Measurements from ENCODE around the gene FOXS1. TPM values are rescaled to one million over a fixed set of nuclear protein-coding genes. Genes with fewer than 3 reads are reported as not detected.

FOXS1 gene
- total RNA-seq, 1 experiment from 2014 or later, result not detected

DNA sequence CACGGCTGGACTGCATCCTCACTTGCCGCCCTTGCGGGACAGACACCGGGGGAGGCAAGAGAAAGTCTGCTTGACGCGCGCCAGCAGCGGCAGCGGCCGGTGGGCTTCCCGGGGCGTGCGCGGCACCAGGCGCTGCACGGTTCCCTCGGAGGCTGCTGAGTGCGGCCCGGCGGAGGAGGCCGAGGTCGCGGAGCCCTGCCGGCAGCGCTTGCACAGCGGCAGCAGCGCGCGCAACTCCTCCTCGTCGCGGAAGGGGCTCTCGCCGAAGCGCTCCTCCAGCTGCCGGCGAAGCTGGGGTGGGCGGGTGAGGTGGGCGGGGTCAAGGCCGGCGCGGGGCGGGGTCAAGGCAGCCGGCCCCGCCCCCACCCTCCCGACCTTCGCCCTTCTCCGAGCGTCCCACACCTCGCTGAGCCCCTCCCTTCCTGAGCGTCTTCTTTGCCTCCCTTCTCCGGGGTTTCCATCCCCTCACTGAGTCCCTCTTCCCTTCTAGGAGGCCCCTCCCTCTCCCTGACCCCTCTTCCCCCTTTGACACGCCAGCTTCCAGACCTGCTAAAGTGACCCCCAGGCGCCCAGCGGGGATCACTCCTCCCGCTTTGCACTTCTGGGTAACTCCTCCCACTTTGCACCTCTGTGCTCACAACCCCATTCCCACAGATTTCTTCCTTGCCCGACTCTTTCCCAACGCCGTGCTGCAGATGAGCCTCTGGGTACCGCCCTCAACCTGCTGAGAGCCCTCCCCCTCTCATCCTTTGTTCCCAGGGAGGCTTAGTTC, 16.2 kb upstream of the FOXS1 start:
- DNase-seq (ENCODE audit: low spot score), result peak; percentile 53

DNA sequence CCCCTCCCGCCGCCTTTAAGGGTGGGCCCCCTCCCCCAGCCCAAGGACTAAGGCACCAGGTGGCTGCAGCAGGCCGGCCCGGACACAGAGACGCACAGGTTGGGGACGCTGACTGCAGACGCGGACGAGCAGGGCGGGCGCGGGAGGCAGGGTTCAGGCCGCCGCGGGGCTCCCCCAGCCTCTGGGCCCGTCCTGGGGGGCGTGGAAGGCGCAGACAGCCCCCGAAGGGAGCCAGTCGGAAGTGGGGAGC, 15.7 kb upstream of the FOXS1 start:
- no peak for DNase-seq (ENCODE audit: low spot score)

DNA sequence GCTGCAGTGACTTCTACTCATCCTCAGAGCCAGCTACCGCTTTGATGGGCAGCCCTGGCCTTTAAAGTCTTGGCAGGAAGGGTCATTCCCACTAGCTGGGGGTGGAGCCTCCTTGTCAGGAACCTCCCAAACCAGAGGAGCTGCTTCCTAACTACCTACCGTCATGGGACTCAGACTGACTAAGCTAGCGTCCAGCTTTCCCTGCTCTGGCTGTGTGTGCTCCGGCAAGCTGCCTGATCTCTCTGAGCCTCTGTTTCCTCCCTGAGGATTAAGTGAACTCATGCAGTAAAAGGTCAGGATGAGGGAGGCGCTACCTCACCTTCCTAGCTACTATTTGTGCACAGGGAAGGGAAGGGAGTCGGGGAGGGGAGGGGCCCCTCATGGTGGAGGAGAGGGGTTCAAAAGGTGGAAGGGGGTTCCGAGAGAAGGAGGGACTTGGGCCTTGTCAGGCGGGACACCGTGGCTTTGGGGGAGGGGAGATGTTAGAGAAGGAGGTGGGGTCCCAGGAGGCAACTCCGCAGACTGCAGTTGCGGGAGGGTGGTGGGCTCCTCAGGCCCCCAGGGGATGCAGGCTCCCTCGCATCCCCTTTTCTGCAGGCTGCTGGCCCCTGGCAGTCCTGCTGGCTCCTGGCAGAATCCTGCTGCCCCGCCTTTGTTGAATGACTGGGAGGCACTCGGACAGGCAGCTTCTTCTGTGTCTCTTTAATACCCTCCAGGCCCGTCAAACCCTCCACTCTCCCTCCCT, 15.2 kb upstream of the FOXS1 start:
- DNase-seq (ENCODE audit: low spot score), result peak; percentile 51

DNA sequence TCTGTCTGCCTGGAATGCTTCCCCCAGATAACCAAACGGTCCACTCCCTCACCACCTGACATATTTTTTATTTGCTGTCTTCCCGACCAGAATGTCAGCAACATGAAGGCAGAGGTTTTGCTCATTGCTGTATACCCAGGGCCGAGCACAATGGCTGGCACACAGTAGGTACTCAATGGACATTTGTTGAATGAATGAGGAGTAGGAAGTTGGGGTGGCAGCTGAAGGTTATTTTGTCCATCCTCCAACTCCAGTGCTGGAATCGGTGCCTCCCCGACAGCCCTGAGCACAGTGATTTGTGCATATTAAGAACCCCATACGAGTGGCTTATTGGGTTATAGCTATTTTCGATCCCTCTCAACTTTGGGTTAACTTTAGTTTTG, 14.6 kb upstream of the FOXS1 start:
- no peak for DNase-seq (ENCODE audit: low spot score)

DNA sequence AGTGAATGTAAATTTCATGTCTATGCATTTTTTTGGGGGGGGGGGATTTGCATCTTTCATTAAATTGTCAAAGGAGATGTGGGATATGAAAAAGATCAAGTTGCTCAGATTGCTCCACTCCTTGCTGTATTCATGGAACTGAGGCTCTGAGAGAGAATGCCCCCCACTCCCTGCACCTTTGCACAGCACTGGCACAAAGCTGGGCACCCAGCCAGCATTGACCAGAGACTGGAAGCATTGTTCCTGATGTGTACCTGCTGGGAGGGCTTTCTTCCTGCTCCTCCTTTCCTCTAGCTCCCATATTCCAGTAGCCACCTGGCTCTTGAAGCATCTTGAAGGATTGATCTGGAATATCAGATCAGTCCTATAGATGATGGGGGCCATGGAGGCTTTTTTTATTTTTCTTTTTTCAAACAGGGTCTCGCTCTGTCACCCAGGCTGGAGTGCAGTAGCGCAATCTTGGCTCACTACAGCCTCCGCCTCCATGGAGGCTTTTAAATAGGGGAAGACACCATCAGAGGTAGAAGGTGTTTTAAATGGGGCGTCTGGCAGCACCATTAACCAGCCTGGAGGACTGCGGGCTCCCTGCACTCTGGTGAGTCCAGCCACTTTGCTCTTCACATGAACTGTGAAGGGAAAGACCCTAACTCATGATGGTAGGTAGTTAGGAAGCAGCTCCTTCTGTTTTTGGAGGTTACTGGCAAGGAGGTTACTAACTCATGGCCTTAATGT, 14.0 kb upstream of the FOXS1 start:
- no peak for DNase-seq (ENCODE audit: low spot score)

DNA sequence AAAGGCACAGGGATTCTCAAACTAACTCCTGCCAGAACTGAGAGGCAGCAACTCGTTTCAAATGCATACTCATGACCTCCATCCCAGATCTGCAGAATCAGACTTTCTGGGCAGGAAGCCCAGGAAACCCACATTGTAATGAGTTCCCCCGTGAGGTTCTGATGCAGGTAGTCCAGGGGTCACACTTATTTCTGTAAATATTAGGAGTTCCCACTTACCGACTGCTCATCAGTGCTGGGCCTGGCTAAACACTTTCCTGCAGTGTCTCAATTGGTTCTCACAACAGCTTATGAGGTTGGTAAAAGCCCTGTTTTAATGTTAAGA, 13.3 kb upstream of the FOXS1 start:
- no peak for DNase-seq (ENCODE audit: low spot score)

DNA sequence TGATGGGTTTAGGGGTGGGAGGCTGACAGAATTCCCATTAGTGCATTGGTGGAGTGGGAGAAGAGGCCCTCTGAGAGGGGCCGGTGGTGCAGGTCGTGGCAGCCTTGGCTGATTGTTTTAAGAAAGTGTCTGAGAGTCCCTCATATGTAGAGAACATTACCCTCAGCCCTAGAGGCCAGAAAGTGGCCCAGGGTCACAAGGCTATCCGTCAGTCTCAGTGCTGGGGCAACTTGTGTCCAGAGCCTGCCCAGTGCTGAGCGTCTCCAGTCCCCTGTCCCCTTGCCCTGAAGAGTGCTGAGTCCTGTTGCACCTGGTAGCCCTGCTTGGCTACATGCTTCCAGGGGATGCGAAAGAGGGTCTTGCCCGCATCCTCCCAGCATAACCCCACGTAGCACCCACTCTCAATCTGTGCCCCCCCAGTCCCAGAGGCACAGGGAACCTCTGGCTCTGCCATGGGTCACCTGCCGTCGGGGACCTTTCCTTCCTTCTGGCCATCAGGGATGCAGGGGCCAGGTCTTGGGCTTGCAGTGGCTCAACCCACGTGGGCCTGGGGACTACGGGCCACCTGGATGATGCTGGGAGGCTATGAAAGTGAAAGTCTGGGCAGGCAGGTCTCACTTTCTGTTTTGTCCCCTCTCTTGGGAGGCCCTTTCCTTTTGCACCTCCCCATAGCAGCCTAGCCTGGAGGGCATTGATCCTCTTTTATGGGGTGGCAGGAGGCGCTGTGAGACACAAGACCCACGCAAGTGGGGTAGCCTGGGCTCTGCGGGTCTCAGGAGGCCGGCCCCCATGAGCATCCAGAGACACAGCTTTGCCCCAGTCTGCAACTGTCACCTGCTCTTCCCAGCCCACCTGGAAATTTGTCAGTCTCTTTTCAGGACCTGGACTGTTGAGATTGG, 12.7 kb upstream of the FOXS1 start:
- no peak for DNase-seq (ENCODE audit: low spot score)

DNA sequence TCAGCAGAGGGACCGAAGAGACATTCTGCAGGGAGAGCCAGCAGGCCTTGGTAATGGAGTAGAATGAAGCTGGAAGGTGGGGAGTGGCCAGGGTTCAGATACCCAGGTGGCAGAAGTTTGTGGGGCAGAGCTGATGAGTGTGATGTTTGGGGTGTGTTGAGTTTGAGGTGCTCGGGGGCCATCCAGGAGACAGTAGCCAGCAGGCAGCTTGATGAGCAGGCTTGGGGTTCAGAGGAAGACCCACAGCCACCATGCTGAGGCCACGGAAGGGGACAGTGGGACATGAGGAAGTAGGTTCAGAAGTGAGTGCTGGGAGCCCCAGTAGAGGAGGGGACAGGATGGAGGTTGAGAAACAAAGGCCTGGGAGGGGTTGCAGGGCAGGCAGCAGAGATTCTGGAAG, 11.1 kb upstream of the FOXS1 start:
- DNase-seq (ENCODE audit: low spot score), result no peak

DNA sequence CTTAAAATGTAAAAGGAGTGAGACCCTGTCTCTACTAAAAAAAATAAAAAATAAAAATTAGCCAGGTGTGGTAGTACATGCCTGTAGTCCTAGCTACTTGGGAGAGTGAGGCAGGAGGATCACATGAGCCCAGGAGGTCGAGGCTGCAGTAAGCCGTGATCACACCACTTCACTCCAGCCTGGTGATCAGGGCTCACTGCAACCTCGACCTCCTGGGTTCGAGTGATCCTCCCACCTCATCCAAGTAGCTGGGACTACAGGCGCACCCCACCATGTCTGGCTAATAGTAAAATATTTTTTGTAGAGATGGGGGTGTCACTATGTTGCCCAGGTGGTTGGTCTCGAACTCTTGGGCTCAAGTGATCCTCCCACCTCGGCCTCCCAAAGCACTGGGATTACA, 8.1 kb upstream of the FOXS1 start:
- DNase-seq (ENCODE audit: low spot score), result no peak

DNA sequence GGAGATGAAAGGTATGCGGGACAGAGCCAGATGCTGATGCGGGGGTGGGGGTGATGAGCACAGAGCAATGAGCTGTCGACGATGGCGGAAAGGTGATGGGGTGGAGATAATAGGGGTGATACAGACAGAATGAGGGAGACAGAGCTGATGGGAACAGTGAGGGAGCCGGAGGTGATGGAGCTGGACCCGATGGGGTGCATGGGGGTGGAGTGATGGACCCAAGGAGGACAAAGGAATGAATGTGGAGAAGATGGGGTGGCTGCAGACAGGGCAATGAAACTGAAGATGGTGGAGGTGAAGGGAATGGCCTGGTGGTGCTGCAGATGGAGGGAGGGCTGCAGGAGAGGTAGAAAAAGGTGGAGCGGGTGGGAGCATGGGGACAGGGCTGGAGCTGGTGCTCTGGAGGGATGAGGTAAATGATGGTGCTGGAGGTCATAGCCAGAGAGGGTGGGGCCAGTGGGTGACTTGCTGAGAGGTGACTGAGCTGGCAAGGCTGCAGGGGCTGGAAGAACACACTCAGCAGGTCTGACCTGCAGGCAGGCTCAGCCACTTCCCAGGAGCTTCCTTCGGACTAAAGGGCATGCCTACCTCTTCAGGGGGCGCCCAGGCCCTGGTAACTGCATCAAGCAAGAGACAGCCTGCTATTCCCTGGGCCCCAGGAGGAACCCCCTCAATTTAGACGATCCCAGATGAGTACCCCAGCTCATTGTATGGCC, 6.0 kb upstream of the FOXS1 start:
- no peak for DNase-seq (ENCODE audit: low spot score)

DNA sequence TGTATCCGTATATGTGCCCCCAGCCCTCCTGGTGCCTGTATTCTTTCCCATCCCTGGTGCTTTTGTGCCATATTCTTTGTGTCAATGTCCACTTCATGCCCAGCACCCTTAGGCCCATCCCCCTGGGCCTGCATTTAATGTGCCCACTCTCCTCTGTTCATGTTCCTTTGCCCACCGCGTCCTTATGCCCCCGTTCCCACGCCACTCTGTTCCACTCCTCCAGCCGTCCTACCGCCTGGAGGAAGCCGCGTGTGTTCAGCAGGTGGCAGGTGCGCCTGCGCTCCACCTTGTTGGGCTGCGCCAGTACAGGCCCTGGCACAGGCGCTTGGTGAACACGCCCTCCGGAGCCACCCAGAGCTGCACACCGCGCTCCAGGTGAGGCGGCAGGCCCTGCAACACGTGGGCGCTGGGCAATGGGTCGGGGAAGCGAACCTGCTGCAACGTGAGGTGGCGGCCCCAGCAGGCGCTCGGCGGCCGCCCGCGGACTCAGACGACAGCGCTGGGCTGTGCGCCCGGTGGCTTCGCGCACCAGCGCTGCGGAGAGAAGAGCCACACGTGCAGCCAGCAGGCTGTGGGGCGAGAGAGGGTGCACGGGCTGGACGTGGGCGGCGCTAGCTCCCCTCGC, 4.0 kb upstream of the FOXS1 start:
- DNase-seq (ENCODE audit: low spot score), result peak; percentile 72

DNA sequence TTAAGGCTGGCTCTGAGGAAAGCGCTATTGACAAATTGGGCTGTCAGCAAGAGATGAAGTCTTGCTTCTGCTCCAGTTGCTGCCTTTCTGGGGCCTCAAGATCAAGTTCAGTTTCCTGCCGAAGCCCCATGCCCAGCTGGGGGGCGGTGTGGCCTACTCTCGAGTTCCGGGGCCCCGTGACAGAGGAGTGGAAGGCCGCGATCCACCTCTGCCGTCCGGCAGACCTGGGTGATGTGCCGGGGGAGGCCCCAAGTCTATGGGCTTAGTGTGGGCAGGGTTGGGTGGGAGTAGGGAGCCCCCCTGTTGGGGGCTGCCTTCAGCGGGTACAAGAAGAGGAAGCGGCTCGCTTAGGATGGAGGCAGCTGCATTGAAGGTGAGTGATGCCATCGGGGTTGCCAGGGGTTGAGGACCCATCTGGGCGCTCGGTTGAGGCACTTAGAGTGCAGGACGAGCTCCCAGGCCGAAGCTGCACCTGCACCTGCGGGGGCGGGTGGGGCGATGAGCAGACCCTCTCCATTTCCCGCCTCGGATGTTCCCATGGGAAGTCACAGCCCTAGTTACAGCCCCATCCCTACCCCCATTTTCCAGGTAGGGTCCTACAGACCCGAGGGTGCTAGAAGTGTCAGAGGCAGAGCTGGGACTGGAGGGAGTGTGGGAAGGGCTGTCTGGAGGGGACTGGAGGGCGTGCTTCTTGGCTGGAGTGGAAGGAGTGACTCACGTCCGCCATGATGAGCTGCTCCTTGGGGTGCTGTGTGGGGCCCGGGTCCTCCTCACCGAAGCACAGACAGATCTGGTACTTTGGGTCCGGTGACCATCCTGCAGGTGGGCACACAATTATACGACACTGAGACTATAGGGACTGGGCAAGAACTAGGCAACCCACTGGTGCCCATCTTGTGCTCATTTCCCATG, 2.9 kb upstream of the FOXS1 start:
- no peak for DNase-seq (ENCODE audit: low spot score)

DNA sequence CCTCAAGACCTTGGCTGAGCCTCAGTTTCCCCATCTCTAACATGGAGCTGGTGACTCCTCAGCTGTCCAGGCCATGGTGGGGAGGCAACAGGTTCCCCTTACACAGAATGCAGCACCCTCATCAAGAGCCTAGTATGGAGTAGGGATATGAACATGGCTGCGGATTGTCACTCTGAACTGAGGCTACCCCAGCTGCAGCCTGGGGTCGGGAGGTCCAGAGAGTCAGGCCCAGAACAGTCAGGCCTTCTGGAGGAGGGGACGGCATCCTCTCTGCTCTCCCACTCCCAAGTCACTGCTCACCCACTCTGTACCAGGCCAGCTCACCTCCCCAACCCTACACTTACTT, 1.4 kb upstream of the FOXS1 start:
- DNase-seq (ENCODE audit: low spot score), result no peak

DNA sequence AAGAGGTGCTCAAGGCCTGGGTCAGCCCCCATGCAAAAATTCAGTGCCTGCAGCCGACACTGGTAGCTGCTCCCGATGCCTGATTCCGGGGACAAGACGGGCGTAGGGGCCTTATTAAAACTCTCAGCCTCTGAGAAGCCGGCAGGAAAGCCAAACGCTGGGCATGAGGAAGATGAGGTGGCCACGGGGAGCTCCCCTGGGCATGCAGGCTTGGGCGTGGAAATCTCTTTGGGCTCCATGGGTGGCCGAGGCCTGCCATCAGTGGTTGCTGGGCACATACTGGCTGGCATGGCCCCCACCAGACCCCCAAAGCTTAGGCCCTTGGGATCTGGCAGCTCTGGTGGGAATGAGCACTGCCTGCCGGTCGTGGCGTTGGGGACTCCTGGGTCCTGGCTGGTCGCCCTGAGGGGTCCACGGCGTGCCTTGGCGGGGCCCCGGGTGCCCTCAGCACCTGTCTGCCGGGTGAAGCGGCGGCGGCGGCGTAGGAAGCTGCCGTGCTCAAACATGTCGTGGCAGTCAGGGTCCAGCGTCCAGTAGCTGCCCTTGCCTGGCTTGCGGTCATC, 586 bp downstream of the FOXS1 start:
- no peak for DNase-seq (ENCODE audit: low spot score)

DNA sequence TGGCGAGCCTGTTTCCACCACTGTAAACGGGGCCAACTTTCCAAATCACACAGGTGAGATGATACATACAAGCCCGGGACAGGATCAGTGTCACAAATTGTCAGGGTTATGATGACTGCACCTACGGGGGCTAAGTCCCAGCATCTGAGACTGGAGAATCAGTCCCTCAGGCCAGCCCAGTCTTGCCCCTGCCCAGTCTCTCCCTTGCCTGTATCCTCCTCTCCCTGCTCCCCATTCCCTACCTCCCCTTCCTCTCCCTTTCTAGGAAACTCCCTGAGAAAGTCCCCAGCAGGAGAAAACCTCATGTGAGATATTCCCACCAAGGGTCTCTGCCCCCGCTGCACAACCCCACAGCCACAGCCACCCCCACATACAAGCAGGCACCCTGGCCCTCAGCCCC, 1.5 kb downstream of the FOXS1 start:
- DNase-seq (ENCODE audit: low spot score), result no peak

DNA sequence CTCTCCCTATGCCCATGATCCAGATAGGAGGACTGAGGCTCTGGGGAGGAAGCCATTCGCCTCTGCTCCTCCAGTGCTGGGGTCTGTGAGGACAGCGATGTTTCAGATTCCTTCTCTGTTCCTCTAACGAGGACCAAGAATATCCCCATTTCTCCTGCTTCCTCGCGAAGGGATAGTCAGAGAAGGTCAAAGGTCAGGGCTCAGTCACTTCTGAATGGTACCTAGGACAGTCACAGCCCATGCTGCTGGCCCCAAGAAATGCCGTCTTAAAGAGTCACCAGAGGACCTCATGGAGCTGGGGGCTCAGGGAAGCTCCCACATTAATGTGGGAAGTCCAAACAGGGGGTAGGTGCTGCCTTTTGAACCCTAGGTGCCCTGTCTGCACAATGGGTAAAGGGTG, 2.1 kb downstream of the FOXS1 start:
- no peak for DNase-seq (ENCODE audit: low spot score)

DNA sequence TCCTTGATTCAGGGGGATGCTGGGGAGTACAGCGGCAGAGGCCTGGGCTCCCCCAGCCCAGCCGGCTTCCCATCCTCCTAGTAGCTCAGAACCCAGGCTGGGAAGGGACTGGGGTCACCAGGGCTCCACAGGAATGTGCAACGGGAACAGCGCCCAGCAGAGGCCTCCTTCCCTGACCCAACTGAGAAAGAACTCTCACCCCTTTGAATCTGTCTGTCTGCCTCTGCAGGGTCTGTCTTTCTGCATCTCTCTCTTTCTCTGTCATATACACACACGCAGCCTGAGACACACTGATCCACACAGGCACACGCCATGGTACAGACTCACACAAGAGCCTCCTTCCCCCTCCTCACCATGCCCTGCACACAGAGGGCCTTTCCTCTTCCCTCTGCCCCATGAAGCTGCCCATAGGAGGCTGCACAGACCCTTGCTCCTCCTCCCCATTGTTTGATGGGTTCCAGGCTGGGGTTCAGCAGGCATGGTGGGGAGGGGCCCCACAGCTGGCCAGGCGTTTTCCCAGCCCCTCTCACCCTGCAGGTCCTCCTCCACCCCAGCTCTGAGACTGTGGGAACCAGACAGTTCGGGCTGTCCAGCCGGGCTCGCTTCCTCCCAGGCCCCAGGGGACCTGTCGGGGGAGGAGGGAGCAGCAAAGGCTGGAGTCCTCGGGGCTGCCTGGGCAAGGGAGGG, 2.8 kb downstream of the FOXS1 start:
- no peak for DNase-seq (ENCODE audit: low spot score)

DNA sequence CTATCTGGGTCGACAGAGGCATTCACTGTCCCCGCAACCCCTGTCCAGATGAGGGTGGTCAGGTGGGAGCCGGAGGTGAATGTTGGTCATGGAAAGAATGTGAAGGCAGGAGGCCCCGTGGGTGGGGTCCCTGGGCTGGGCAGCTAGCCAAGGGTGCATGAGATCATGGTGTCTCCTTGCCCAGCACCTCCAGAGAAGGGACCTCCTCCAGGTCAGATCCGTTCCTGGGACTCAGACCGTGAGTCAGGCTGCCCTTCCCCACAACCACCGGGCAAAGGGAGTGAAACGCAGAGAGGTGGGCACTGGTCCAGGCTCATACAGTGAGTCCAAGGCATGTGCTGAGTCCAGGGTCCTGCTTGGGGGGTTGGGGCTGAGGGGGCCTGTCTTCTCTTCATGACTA, 3.5 kb downstream of the FOXS1 start:
- no peak for DNase-seq (ENCODE audit: low spot score)
